OCI-LY7 (cell line): ENCODE data around the gene SEZ6L2.

ENCODE experiments used
- EZH2phosphoT487 ChIP-seq: fragments of 200-600 bp; sonication (generic); IDR thresholded peaks from 2 replicates; pipeline ENCODE4 v1.6.1; 2018; ENCODE audit warnings: low read depth, borderline replicate concordance, mild to moderate bottlenecking, mixed run types, antibody characterized with exemption, low read length, moderate library complexity, mixed read lengths
- TF ChIP-seq, protein P1 (sequence below): fragments of 200-600 bp; sonication (generic); conservative IDR thresholded peaks from 2 replicates; pipeline ENCODE4 v1.5.1; 2014; ENCODE audit warnings: mild to moderate bottlenecking, antibody characterized with exemption, low read length, moderate library complexity, mixed read lengths

DNA sequence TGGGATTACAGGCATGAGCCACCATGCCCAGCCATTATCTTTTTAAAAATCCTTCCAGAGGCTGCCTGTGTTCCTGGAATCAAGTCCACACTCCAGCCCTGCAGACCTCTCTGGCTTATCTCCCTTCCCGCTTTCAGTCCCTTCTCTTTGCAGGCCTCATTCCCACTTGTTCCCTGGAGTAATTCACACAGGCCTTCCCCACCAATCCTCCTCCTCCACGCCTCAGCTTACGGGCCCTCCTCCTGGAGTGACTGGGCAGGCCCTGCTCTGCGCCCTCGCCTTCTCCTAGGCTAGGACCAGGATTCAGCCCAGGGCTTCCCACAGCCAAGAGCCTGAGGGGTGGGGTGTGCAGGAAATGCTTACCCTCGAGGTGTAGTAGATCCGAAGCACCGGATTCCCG is 39.1 kb downstream of the SEZ6L2 start:
- TF ChIP-seq, protein P1, sequence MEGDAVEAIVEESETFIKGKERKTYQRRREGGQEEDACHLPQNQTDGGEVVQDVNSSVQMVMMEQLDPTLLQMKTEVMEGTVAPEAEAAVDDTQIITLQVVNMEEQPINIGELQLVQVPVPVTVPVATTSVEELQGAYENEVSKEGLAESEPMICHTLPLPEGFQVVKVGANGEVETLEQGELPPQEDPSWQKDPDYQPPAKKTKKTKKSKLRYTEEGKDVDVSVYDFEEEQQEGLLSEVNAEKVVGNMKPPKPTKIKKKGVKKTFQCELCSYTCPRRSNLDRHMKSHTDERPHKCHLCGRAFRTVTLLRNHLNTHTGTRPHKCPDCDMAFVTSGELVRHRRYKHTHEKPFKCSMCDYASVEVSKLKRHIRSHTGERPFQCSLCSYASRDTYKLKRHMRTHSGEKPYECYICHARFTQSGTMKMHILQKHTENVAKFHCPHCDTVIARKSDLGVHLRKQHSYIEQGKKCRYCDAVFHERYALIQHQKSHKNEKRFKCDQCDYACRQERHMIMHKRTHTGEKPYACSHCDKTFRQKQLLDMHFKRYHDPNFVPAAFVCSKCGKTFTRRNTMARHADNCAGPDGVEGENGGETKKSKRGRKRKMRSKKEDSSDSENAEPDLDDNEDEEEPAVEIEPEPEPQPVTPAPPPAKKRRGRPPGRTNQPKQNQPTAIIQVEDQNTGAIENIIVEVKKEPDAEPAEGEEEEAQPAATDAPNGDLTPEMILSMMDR, result no peak
- no peak for TF ChIP-seq EZH2phosphoT487
